ENCODE measurements around the gene ADGRA1.

- TF ChIP-seq CTCF (conservative IDR thresholded peaks at IDR 0.05 in 1 of 2, IDR thresholded peaks at IDR 0.05 in 1 of 2; ENCODE audit: low read depth in 1 of 2, low read length in 2 of 2) (no peak), EZH2 (IDR thresholded peaks at IDR 0.05; ENCODE audit: low read length, missing control alignments) (no peak)
Measured at GRCh38 chr10:133113146-133113830, 25.6 kb downstream of the ADGRA1 start.
